ENCODE measurements around the gene OLFM2.

DNA sequence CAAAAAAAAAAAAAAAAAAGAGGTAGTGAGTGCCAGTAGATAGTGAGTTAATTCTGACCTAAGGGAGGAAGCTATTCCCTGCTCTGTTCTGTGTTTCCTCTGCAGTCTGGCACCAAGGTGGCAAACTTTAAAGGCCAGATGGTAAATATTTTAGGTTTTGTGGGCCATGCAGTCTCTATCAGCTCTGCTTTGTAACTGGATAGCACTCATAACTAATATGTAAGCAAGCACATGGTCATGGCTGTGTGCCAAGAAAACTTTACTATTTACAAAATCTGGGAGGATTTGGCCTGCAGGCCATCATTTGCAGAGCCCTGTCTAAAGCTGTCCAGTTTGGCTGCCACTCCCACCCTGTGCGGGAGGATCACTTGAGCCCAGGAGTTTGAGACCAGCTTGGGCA lies 96.9 kb downstream of the OLFM2 start:
- TF ChIP-seq TAF1 (IDR thresholded peaks at IDR 0.05; ENCODE audit: low read depth), result no peak
- no peak for TF ChIP-seq CEBPB (IDR thresholded peaks at IDR 0.05)
- TF ChIP-seq, protein P1, sequence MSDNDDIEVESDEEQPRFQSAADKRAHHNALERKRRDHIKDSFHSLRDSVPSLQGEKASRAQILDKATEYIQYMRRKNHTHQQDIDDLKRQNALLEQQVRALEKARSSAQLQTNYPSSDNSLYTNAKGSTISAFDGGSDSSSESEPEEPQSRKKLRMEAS (IDR thresholded peaks at IDR 0.05), result no peak
- TF ChIP-seq CREB1 (IDR thresholded peaks at IDR 0.05; ENCODE audit: low read depth), result no peak
- no peak for TF ChIP-seq YY1 (IDR thresholded peaks at IDR 0.05; ENCODE audit: low read depth)
- TF ChIP-seq EP300 (IDR thresholded peaks at IDR 0.05; ENCODE audit: borderline replicate concordance), result no peak
- no peak for TF ChIP-seq RAD21 (IDR thresholded peaks at IDR 0.05; ENCODE audit: low read depth)
- TF ChIP-seq FOXM1 (IDR thresholded peaks at IDR 0.05; ENCODE audit: borderline replicate concordance, low read depth), result no peak
- no peak for TF ChIP-seq EGR1 (IDR thresholded peaks at IDR 0.05)
- no peak for TF ChIP-seq TEAD4 (IDR thresholded peaks at IDR 0.05)
- TF ChIP-seq, protein P2, sequence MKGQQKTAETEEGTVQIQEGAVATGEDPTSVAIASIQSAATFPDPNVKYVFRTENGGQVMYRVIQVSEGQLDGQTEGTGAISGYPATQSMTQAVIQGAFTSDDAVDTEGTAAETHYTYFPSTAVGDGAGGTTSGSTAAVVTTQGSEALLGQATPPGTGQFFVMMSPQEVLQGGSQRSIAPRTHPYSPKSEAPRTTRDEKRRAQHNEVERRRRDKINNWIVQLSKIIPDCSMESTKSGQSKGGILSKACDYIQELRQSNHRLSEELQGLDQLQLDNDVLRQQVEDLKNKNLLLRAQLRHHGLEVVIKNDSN (IDR thresholded peaks at IDR 0.05), result no peak
- no peak for TF ChIP-seq TCF12 (IDR thresholded peaks at IDR 0.05; ENCODE audit: low read depth)
- TF ChIP-seq NFIC (IDR thresholded peaks at IDR 0.05), result no peak

Measured in Ishikawa (cell line).